ENCODE results near the gene AGRN. TPM values are rescaled to one million over a fixed set of nuclear protein-coding genes. Genes with fewer than 3 reads are reported as not detected.

The AGRN gene
- total RNA-seq, 4 donors from 2014 or later = 8.2 to 86.9 (median 26.2) TPM

GRCh38 chr1:1048765-1049164, 28.8 kb downstream of the AGRN start:
- Histone ChIP-seq H3K4me1 (no peaks in the 10 kb centered on the region), H3K36me3 (no peaks in the 10 kb centered on the region), H3K9me3 (no peaks in the 10 kb centered on the region), H3K27me3 (no peaks in the 10 kb centered on the region), H3K27ac (no peak overlapping the region), H3K4me3 (no peak overlapping the region)
- DNase-seq = no peak
- no peak for TF ChIP-seq CTCF (IDR thresholded peaks at IDR 0.05)
- no peak for TF ChIP-seq POLR2A (IDR thresholded peaks at IDR 0.05)
- intact Hi-C loops (cut with DNase I; ENCODE audit: low total_unique reads) = no loop called here

- no peaks in the 10 kb centered on the region for H3K9me3 ChIP-seq
- no peak overlapping the region for H3K27ac ChIP-seq
- H3K4me1 ChIP-seq = no peaks in the 10 kb centered on the region
- no peak for DNase-seq
- H3K27me3 ChIP-seq = no peaks in the 10 kb centered on the region
- intact Hi-C loops (cut with DNase I; ENCODE audit: low total_unique reads) = no loop called here
- no peak for TF ChIP-seq POLR2A (IDR thresholded peaks at IDR 0.05)
- no peak for TF ChIP-seq CTCF (IDR thresholded peaks at IDR 0.05)
- H3K36me3 ChIP-seq = no peaks in the 10 kb centered on the region
- H3K4me3 ChIP-seq = no peak overlapping the region
These were observed 29.6 kb downstream of the AGRN start for GRCh38 chr1:1049318-1050165.

- intact Hi-C loops (cut with DNase I; ENCODE audit: low total_unique reads) = no loop called here
- no peaks in the 10 kb centered on the region for H3K4me1 ChIP-seq
- H3K9me3 ChIP-seq = no peaks in the 10 kb centered on the region
- DNase-seq = no peak
- no peak overlapping the region for H3K4me3 ChIP-seq
- no peaks in the 10 kb centered on the region for H3K36me3 ChIP-seq
- H3K27me3 ChIP-seq = no peaks in the 10 kb centered on the region
- H3K27ac ChIP-seq = no peak overlapping the region
- TF ChIP-seq POLR2A (IDR thresholded peaks at IDR 0.05) = no peak
- no peak for TF ChIP-seq CTCF (IDR thresholded peaks at IDR 0.05)
These were observed 30.7 kb downstream of the AGRN start for GRCh38 chr1:1050577-1051052.

GRCh38 chr1:1051127-1051810, 31.3 kb downstream of the AGRN start:
- intact Hi-C loops (cut with DNase I; ENCODE audit: low total_unique reads) = no loop called here
- Histone ChIP-seq H3K27ac (no peak overlapping the region), H3K4me3 (no peak overlapping the region), H3K36me3 (no peaks in the 10 kb centered on the region), H3K27me3 (no peaks in the 10 kb centered on the region), H3K9me3 (no peaks in the 10 kb centered on the region), H3K4me1 (no peaks in the 10 kb centered on the region)
- DNase-seq = no peak
- TF ChIP-seq POLR2A (IDR thresholded peaks at IDR 0.05) (no peak), CTCF (IDR thresholded peaks at IDR 0.05) (no peak)
